Naive thymus-derived CD4-positive, alpha-beta T cell (primary cell): ENCODE data around the gene CANT1. TPM values are rescaled to one million over a fixed set of nuclear protein-coding genes. Genes with fewer than 3 reads are reported as not detected.

Experiments used
- ATAC-seq: fragments of 150-1000 bp; cut with Tn5 transposase; 2 replicates; pipeline ENCODE4 v1.10.0; 2021; ENCODE audit warnings: mild to moderate bottlenecking, moderate library complexity
- CTCF ChIA-PET: fragments of 350-600 bp; sonication (Branson Sonifier 250); formaldehyde crosslinking; loops from one replicate; lab custom pipeline; 2021; ENCODE audit warnings: antibody characterized with exemption; lab: Charles Lee
- POLR2A ChIA-PET: fragments of 350-600 bp; sonication (Branson Sonifier 250); formaldehyde crosslinking; loops from one replicate; lab custom pipeline; 2021; ENCODE audit warnings: antibody characterized with exemption, inconsistent platforms; lab: Charles Lee
- DNase-seq, 9 donors: peaks; one replicate each; pipeline versions ENCODE4 v3.0.0 to v3.0.0-alpha.2; 2020 to 2022; ENCODE audit warnings: mixed read lengths in 1 of 9
- H3K27ac ChIP-seq: one replicate; pipeline ENCODE4 v1.7.0; 2013; ENCODE audit warnings: mild to moderate bottlenecking, low read depth, low read length, moderate library complexity
- H3K27me3 ChIP-seq, 2 donors: one replicate each; pipeline ENCODE4 v1.7.0; 2013; ENCODE audit warnings: low read length in 2 of 2, mild to moderate bottlenecking in 2 of 2, moderate library complexity in 2 of 2; ENCODE audit not compliant: control insufficient read depth in 2 of 2, insufficient read depth in 2 of 2
- H3K36me3 ChIP-seq, 3 experiments: 1 replicate in 2 of 3; 2 replicates in 1 of 3; pipeline ENCODE4 v1.7.0; 2013; ENCODE audit warnings: low read length in 3 of 3, mild to moderate bottlenecking in 3 of 3, moderate library complexity in 1 of 3; ENCODE audit not compliant: insufficient read depth in 3 of 3, control insufficient read depth in 2 of 3
- H3K4me1 ChIP-seq, 2 donors: one replicate each; pipeline ENCODE4 v1.7.0; 2013; ENCODE audit warnings: low read length in 2 of 2, mild to moderate bottlenecking in 2 of 2, moderate library complexity in 1 of 2; ENCODE audit not compliant: control insufficient read depth in 2 of 2, insufficient read depth in 2 of 2
- H3K4me3 ChIP-seq: 2 replicates; pipeline ENCODE4 v1.7.0; 2013; ENCODE audit warnings: mild to moderate bottlenecking, low read length
- H3K9me3 ChIP-seq, 3 experiments: 1 replicate in 2 of 3; 2 replicates in 1 of 3; pipeline ENCODE4 v1.7.0; 2013; ENCODE audit warnings: low read length in 3 of 3; ENCODE audit not compliant: control insufficient read depth in 2 of 3
- H3K27ac Mint-ChIP-seq, 9 donors: one replicate each; pipeline ENCODE4 v1.8.0; 2020 to 2022; ENCODE audit warnings: mixed read lengths in 9 of 9, mild to moderate bottlenecking in 8 of 9, moderate library complexity in 5 of 9, inconsistent platforms in 2 of 9
- H3K27me3 Mint-ChIP-seq, 5 donors: one replicate each; pipeline ENCODE4 v1.8.0; 2021 to 2022; ENCODE audit warnings: mixed read lengths in 5 of 5, mild to moderate bottlenecking in 1 of 5
- H3K36me3 Mint-ChIP-seq, 5 donors: one replicate each; pipeline ENCODE4 v1.8.0; 2020 to 2022; ENCODE audit warnings: mixed read lengths in 5 of 5, mild to moderate bottlenecking in 3 of 5, inconsistent platforms in 1 of 5
- H3K4me1 Mint-ChIP-seq, 7 donors: one replicate each; pipeline ENCODE4 v1.8.0; 2020 to 2022; ENCODE audit warnings: mixed read lengths in 7 of 7, mild to moderate bottlenecking in 3 of 7, inconsistent platforms in 1 of 7
- H3K4me3 Mint-ChIP-seq, 10 donors: one replicate each; pipeline ENCODE4 v1.8.0; 2020 to 2022; ENCODE audit warnings: mild to moderate bottlenecking in 10 of 10, mixed read lengths in 10 of 10, moderate library complexity in 6 of 10, inconsistent platforms in 2 of 10
- H3K9me3 Mint-ChIP-seq, 11 donors: one replicate each; pipeline ENCODE4 v1.8.0; 2020 to 2022; ENCODE audit warnings: mixed read lengths in 11 of 11, mild to moderate bottlenecking in 4 of 11, inconsistent platforms in 1 of 11, moderate library complexity in 1 of 11
- intact Hi-C, 2 donors: fragments of 100-400 bp; cut with micrococcal nuclease; formaldehyde crosslinking; loops; one replicate each; pipeline ENCODE4 v1.15.1; 2023
- polyA plus RNA-seq, 2 donors: library from polyadenylated mRNA; unstranded; fragments of 300-500 nt; fragmentation: Illumina TruSeq; gene quantifications; one replicate each; pipeline ENCODE4 v1.2.3, GENCODE V29; 2021
- total RNA-seq, 6 experiments: library from RNA in 5 of 6; stranded (reverse) in 5 of 6; gene quantifications; 1 replicate in 5 of 6; 2 replicates in 1 of 6; pipeline ENCODE4 v1.2.3 and lab custom pipeline; 2021 to 2026

The CANT1 gene
- total and polyA plus RNA-seq, 7 experiments from 2014 or later: 11.2 to 82.2 (median 42.3) TPM

DNA sequence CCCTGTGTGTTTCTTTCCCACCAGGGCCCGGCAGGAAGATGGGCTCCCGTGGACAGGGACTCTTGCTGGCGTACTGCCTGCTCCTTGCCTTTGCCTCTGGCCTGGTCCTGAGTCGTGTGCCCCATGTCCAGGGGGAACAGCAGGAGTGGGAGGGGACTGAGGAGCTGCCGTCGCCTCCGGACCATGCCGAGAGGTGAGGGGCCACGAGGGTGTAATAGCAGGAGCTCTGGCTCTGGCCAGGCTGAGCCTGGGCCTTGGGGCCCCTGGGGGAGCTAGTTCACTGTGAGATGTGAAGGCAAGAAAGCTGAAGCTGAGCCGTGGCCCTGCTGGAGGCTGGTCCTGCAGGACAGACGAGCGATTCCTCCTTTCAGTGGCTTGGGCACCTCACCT is 34.4 kb upstream of the CANT1 start:
- Histone ChIP-seq H3K9me3 (no peaks in the 10 kb centered on the region), H3K4me1 (no peaks in the 10 kb centered on the region), H3K4me3 (no peak overlapping the region), H3K27me3 (no peaks in the 10 kb centered on the region), H3K36me3 (no peaks in the 10 kb centered on the region), H3K27ac (no peak overlapping the region)
- DNase-seq (no peak), ATAC-seq (no peak)
- Mint-ChIP-seq H3K36me3 (no peaks in the 10 kb centered on the region), H3K27me3 (peaks cover 4 to 13% (median 10%) of the 10 kb centered on the region in 5 donors), H3K4me1 (peaks cover 0 to 9% (median 5%) of the 10 kb centered on the region in 7 donors), H3K27ac (no peak overlapping the region), H3K9me3 (peaks cover 0 to 9% (median 0%) of the 10 kb centered on the region in 11 donors), H3K4me3 (no peak overlapping the region)
- intact Hi-C loops: no loop called here
- ChIA-PET CTCF (interaction anchor here (1.1 to 1.6 kb wide), 3 partner anchors 9 to 25 kb away, joined by 3 to 6 read pairs (median 3); no protein-coding TSS in a partner anchor), POLR2A (no interaction called here)

DNA sequence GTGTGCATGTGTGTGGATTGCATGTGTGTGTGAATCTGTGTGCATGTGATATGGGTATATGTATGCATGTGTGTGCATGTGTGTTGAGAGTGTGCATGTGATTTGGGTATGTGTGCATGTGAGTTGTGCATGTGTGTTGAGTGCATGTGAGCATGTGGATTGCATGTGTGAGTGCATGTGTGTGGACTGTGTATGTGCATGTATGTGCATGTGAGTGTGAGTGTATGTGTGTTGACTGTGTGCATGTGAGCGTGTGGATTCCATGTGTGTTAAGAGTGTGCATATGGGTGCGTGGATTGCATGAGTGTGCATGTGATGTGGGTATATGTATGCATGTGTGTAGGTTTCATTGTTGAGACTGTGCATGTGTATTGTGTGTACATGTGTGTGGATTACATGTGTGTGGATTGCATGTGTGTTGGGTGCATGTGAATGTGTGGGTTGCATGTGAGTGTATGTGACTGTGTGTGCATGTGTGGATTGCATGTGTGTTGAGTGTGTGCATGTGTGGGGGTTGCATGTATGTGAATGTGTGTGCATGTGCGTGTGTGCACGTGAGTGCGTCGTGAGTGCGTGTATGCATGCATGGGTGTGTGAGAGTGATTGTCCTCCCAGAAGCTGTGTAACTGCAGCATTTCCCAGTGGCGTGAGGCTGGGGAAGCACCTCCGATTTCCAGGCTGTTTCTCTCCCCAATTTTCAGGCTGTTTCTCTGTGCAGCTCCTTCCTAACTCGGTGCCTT is 33.8 kb upstream of the CANT1 start:
- Mint-ChIP-seq H3K4me3 (no peak overlapping the region), H3K9me3 (peaks cover 0 to 9% (median 0%) of the 10 kb centered on the region in 11 donors), H3K27me3 (peaks cover 4 to 13% (median 11%) of the 10 kb centered on the region in 5 donors), H3K4me1 (peaks cover 0 to 9% (median 5%) of the 10 kb centered on the region in 7 donors), H3K27ac (peak overlapping the region in 1 of 9 donors; percentile 15), H3K36me3 (no peaks in the 10 kb centered on the region)
- ChIA-PET CTCF (interaction anchor here (1.1 to 1.4 kb wide), 2 partner anchors 9 to 25 kb away, joined by 3 to 6 read pairs; no protein-coding TSS in a partner anchor), POLR2A (no interaction called here)
- Histone ChIP-seq H3K36me3 (no peaks in the 10 kb centered on the region), H3K9me3 (no peaks in the 10 kb centered on the region), H3K27me3 (no peaks in the 10 kb centered on the region), H3K4me1 (no peaks in the 10 kb centered on the region), H3K4me3 (no peak overlapping the region), H3K27ac (no peak overlapping the region)
- no peak for ATAC-seq
- intact Hi-C loops: no loop called here
- no peak for DNase-seq

GRCh38 chr17:79042421-79043190 is 33.0 kb upstream of the CANT1 start:
- Mint-ChIP-seq H3K27me3 (peaks cover 4 to 14% (median 12%) of the 10 kb centered on the region in 5 donors), H3K4me1 (peaks cover 0 to 9% (median 5%) of the 10 kb centered on the region in 7 donors), H3K27ac (peak overlapping the region in 1 of 9 donors; percentile 15), H3K4me3 (no peak overlapping the region), H3K9me3 (peaks cover 0 to 9% (median 0%) of the 10 kb centered on the region in 11 donors), H3K36me3 (no peaks in the 10 kb centered on the region)
- H3K27me3 ChIP-seq: no peaks in the 10 kb centered on the region
- no peaks in the 10 kb centered on the region for H3K4me1 ChIP-seq
- intact Hi-C loops: loop anchor here (1.0 kb wide), 3 partner anchors 23 to 56 kb away; no protein-coding TSS in a partner anchor
- H3K4me3 ChIP-seq: no peak overlapping the region
- H3K36me3 ChIP-seq: no peaks in the 10 kb centered on the region
- ChIA-PET POLR2A (no interaction called here), CTCF (interaction anchor here (0.7 to 1.6 kb wide), 5 partner anchors 9 to 56 kb away, joined by 3 to 5 read pairs (median 3); no protein-coding TSS in a partner anchor)
- DNase-seq (peak; percentile 36 to 70 (median 54)), ATAC-seq (peak; percentile 52)
- H3K27ac ChIP-seq: no peak overlapping the region
- no peaks in the 10 kb centered on the region for H3K9me3 ChIP-seq

GRCh38 chr17:79041723-79042420 is 32.3 kb upstream of the CANT1 start:
- CTCF ChIA-PET: interaction anchor here (0.7 to 1.6 kb wide), 5 partner anchors 9 to 55 kb away, joined by 3 to 5 read pairs (median 3); no protein-coding TSS in a partner anchor
- Histone ChIP-seq H3K27me3 (no peaks in the 10 kb centered on the region), H3K4me3 (no peak overlapping the region), H3K27ac (no peak overlapping the region), H3K36me3 (no peaks in the 10 kb centered on the region), H3K4me1 (no peaks in the 10 kb centered on the region), H3K9me3 (no peaks in the 10 kb centered on the region)
- H3K27ac Mint-ChIP-seq: no peak overlapping the region
- H3K4me3 Mint-ChIP-seq: no peak overlapping the region
- peaks cover 0 to 9% (median 5%) of the 10 kb centered on the region in 7 donors for H3K4me1 Mint-ChIP-seq
- DNase-seq (no peak), ATAC-seq (no peak)
- H3K36me3 Mint-ChIP-seq: no peaks in the 10 kb centered on the region
- H3K9me3 Mint-ChIP-seq: peaks cover 0 to 9% (median 0%) of the 10 kb centered on the region in 11 donors
- intact Hi-C loops: loop anchor here (1.0 kb wide), 3 partner anchors 23 to 56 kb away; no protein-coding TSS in a partner anchor
- peaks cover 4 to 14% (median 12%) of the 10 kb centered on the region in 5 donors for H3K27me3 Mint-ChIP-seq
- POLR2A ChIA-PET: interaction anchor here (0.7 kb wide), 1 partner anchor 10 kb away, joined by 3 read pairs; no protein-coding TSS in a partner anchor

DNA sequence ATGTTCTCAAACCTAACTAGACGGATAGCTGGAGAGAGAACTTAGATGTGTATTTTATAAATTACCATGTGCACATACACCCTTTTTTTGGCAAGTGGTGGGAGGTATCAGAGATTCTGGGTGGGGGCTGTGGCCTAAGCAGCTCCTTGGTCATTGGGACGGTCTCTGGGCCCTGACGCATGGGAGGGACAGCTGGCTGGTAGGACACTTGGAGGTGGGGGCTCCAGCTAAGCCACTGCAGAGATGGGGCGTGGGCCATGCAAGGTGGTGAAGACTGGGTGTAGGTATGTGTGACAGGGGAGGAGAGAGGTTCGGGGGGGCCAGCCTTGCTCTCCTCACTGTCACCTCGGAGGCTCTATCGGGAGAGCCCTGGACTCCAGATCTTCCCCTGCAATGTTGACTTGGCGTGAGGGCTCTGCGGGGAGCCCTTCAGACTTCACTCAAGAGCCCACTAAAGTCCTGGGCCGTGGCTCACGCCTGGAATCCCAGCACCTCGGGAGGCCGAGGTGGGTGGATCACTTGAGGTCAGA is 31.5 kb upstream of the CANT1 start:
- ChIA-PET CTCF (interaction anchor here (0.6 to 1.6 kb wide), 4 partner anchors 19 to 415 kb away, joined by 3 to 9 read pairs (median 4); no protein-coding TSS in a partner anchor), POLR2A (interaction anchor here (0.7 kb wide), 1 partner anchor 9 kb away, joined by 3 read pairs; no protein-coding TSS in a partner anchor)
- Mint-ChIP-seq H3K27ac (no peak overlapping the region), H3K4me1 (peaks cover 0 to 9% (median 5%) of the 10 kb centered on the region in 7 donors), H3K9me3 (peaks cover 0 to 9% (median 0%) of the 10 kb centered on the region in 11 donors), H3K27me3 (peaks cover 4 to 14% (median 11%) of the 10 kb centered on the region in 5 donors), H3K36me3 (no peaks in the 10 kb centered on the region), H3K4me3 (no peak overlapping the region)
- no peaks in the 10 kb centered on the region for H3K27me3 ChIP-seq
- ATAC-seq: no peak
- H3K36me3 ChIP-seq: no peaks in the 10 kb centered on the region
- no peak overlapping the region for H3K27ac ChIP-seq
- intact Hi-C loops: no loop called here
- no peaks in the 10 kb centered on the region for H3K4me1 ChIP-seq
- no peaks in the 10 kb centered on the region for H3K9me3 ChIP-seq
- DNase-seq: no peak
- H3K4me3 ChIP-seq: no peak overlapping the region
